Small intestine (tissue), 7 donors: Measurements from ENCODE around the gene ZBTB37. TPM values are rescaled to one million over a fixed set of nuclear protein-coding genes. Genes with fewer than 3 reads are reported as not detected.

ENCODE experiments used
- DNase-seq, 2 donors: peaks; one replicate each; pipeline versions ENCODE4 v3.0.0 to v3.0.0-alpha.2; 2013
- FAIRE-seq: peaks from 2 replicates; lab custom pipeline; 2012; peaks lifted over from hg19 to GRCh38; lab: Jason Lieb, UNC
- H3K27ac ChIP-seq, 3 donors: one replicate each; pipeline ENCODE4 v1.5.1; 2013; ENCODE audit warnings: low read length in 2 of 3, mild to moderate bottlenecking in 2 of 3, control low read depth in 1 of 3, inconsistent platforms in 1 of 3, low read depth in 1 of 3, moderate library complexity in 1 of 3
- H3K27me3 ChIP-seq, 3 donors: one replicate each; pipeline ENCODE4 v1.6.1; 2013; ENCODE audit warnings: low read length in 3 of 3, inconsistent platforms in 1 of 3; ENCODE audit not compliant: control insufficient read depth in 3 of 3, insufficient read depth in 3 of 3
- H3K36me3 ChIP-seq, 3 donors: one replicate each; pipeline ENCODE4 v1.6.1; 2013; ENCODE audit warnings: low read length in 3 of 3, inconsistent platforms in 1 of 3, low read depth in 1 of 3, mild to moderate bottlenecking in 1 of 3, moderate library complexity in 1 of 3; ENCODE audit not compliant: control insufficient read depth in 3 of 3, insufficient read depth in 2 of 3
- H3K4me1 ChIP-seq, 3 donors: one replicate each; pipeline ENCODE4 v1.6.1; 2013; ENCODE audit warnings: low read length in 2 of 3, inconsistent platforms in 1 of 3, low read depth in 1 of 3, mild to moderate bottlenecking in 1 of 3, moderate library complexity in 1 of 3; ENCODE audit not compliant: control insufficient read depth in 3 of 3, insufficient read depth in 2 of 3
- H3K4me3 ChIP-seq, 3 donors: one replicate each; pipeline ENCODE4 v1.5.1; 2013; ENCODE audit warnings: low read length in 3 of 3, control low read depth in 1 of 3, inconsistent platforms in 1 of 3, low read depth in 1 of 3, mild to moderate bottlenecking in 1 of 3, moderate library complexity in 1 of 3
- H3K9me3 ChIP-seq, 2 donors: one replicate each; pipeline ENCODE4 v1.6.1; 2013; ENCODE audit warnings: low read depth in 1 of 2, low read length in 1 of 2; ENCODE audit not compliant: control insufficient read depth in 2 of 2, insufficient read depth in 1 of 2
- WGBS, 3 donors: extraction: QIAGEN DNeasy Blood & Tissue Kit; methylation state at CpG; one replicate each; pipeline ENCODE4 v1.1.7; 2013; 5-methylcytosine and 5-hydroxymethylcytosine counted together
- polyA plus RNA-seq, 4 donors: library from polyadenylated mRNA; stranded (reverse) in 3 of 4; unstranded in 1 of 4; fragments of 200-250 nt in 3 of 4; fragments of 120-200 nt in 1 of 4; gene quantifications; one replicate each; pipeline versions ENCODE4 v1.2.1 to v1.2.3, GENCODE V29; 2013
- donor health status: healthy with polysubstance abuse.
- donor health status: control.
- donor health status: control.
- donor health status: Bipolar disorder and iron deficiency.
- donor health status: healthy.

ZBTB37 gene
- polyA plus RNA-seq, 4 donors: 0.22 to 3.9 (median 0.69) TPM

- H3K36me3 ChIP-seq: peaks cover 2 to 15% (median 3%) of the 10 kb centered on the region in 3 donors
- DNase-seq (no peak), FAIRE-seq (no peak)
- no peaks in the 10 kb centered on the region for H3K9me3 ChIP-seq
- no peak overlapping the region for H3K4me3 ChIP-seq
- no peak overlapping the region for H3K27ac ChIP-seq
- WGBS, 3 donors: 93 to 96% (median 94%) methylated on average over 5 of the region's 5 CpGs
- no peaks in the 10 kb centered on the region for H3K27me3 ChIP-seq
- H3K4me1 ChIP-seq: no peaks in the 10 kb centered on the region
These were observed 16.5 kb downstream of the ZBTB37 start for GRCh38 chr1:173884701-173885100.

GRCh38 chr1:173886746-173887611, 18.8 kb downstream of the ZBTB37 start:
- peaks cover 2 to 15% (median 5%) of the 10 kb centered on the region in 3 donors for H3K36me3 ChIP-seq
- no peak overlapping the region for H3K4me3 ChIP-seq
- no peaks in the 10 kb centered on the region for H3K4me1 ChIP-seq
- no peak for FAIRE-seq
- WGBS, 3 donors: 77 to 84% (median 81%) methylated on average over 4 of the region's 4 CpGs
- H3K27me3 ChIP-seq: no peaks in the 10 kb centered on the region
- peak overlapping the region in 1 of 3 donors; percentile 38 for H3K27ac ChIP-seq
- no peaks in the 10 kb centered on the region for H3K9me3 ChIP-seq
- DNase-seq: no peak

- DNase-seq: no peak
- WGBS, 3 donors: 95 to 100% (median 97%) methylated on average over 2 of the region's 2 CpGs
- no peak overlapping the region for H3K27ac ChIP-seq
- FAIRE-seq: no peak
- no peaks in the 10 kb centered on the region for H3K4me1 ChIP-seq
- peaks cover 2 to 15% (median 5%) of the 10 kb centered on the region in 3 donors for H3K36me3 ChIP-seq
- H3K27me3 ChIP-seq: no peaks in the 10 kb centered on the region
- H3K9me3 ChIP-seq: no peaks in the 10 kb centered on the region
- H3K4me3 ChIP-seq: no peak overlapping the region
These were observed 19.4 kb downstream of the ZBTB37 start for GRCh38 chr1:173887627-173888026.

GRCh38 chr1:173888749-173889148, 20.6 kb downstream of the ZBTB37 start:
- Histone ChIP-seq H3K4me3 (no peak overlapping the region), H3K9me3 (no peaks in the 10 kb centered on the region), H3K27ac (no peak overlapping the region), H3K4me1 (no peaks in the 10 kb centered on the region), H3K27me3 (no peaks in the 10 kb centered on the region), H3K36me3 (peaks cover 2 to 15% (median 5%) of the 10 kb centered on the region in 3 donors)
- DNase-seq (no peak), FAIRE-seq (no peak)

GRCh38 chr1:173889885-173890284, 21.7 kb downstream of the ZBTB37 start:
- no peak for FAIRE-seq

GRCh38 chr1:173893611-173894010, 25.4 kb downstream of the ZBTB37 start:
- Histone ChIP-seq H3K4me1 (no peaks in the 10 kb centered on the region), H3K36me3 (peaks cover 2 to 3% (median 2%) of the 10 kb centered on the region in 3 donors), H3K4me3 (no peak overlapping the region), H3K27me3 (no peaks in the 10 kb centered on the region), H3K9me3 (no peaks in the 10 kb centered on the region), H3K27ac (no peak overlapping the region)
- no peak for DNase-seq
- 97 to 99% (median 97%) methylated on average over 1 of the region's 1 CpG for WGBS, 3 donors
- no peak for FAIRE-seq

More at GRCh38 chr1:173889885-173890284, 21.7 kb downstream of the ZBTB37 start:
- no peak overlapping the region for H3K4me3 ChIP-seq
- H3K27me3 ChIP-seq: no peaks in the 10 kb centered on the region
- 95 to 98% (median 96%) methylated on average over 2 of the region's 2 CpGs for WGBS, 3 donors
- H3K4me1 ChIP-seq: no peaks in the 10 kb centered on the region
- DNase-seq: no peak
- H3K9me3 ChIP-seq: no peaks in the 10 kb centered on the region
- peaks cover 2 to 10% (median 5%) of the 10 kb centered on the region in 3 donors for H3K36me3 ChIP-seq
- H3K27ac ChIP-seq: no peak overlapping the region

GRCh38 chr1:173894189-173894588, 26.0 kb downstream of the ZBTB37 start:
- no peaks in the 10 kb centered on the region for H3K9me3 ChIP-seq
- H3K4me1 ChIP-seq: no peaks in the 10 kb centered on the region
- H3K36me3 ChIP-seq: peaks cover 2 to 3% (median 2%) of the 10 kb centered on the region in 3 donors
- no peaks in the 10 kb centered on the region for H3K27me3 ChIP-seq
- FAIRE-seq (no peak), DNase-seq (no peak)
- H3K4me3 ChIP-seq: no peak overlapping the region
- 67 to 84% (median 71%) methylated on average over 3 of the region's 3 CpGs for WGBS, 3 donors
- H3K27ac ChIP-seq: no peak overlapping the region

- Histone ChIP-seq H3K27ac (no peak overlapping the region), H3K9me3 (no peaks in the 10 kb centered on the region), H3K4me3 (no peak overlapping the region), H3K27me3 (no peaks in the 10 kb centered on the region), H3K4me1 (no peaks in the 10 kb centered on the region), H3K36me3 (no peaks in the 10 kb centered on the region)
- WGBS, 3 donors: 75 to 81% (median 77%) methylated on average over 2 of the region's 2 CpGs
- FAIRE-seq: no peak
- no peak for DNase-seq
These were observed 32.2 kb downstream of the ZBTB37 start for GRCh38 chr1:173900427-173900826.
